H1 (cell line): ENCODE results near the gene ACSF2. TPM values are rescaled to one million over a fixed set of nuclear protein-coding genes. Genes with fewer than 3 reads are reported as not detected.

Source experiments
- CTCF ChIA-PET: fragments of 300-600 bp; sonication (Branson Sonifier 250); formaldehyde crosslinking; loops from one replicate; lab custom pipeline; 2021; ENCODE audit not compliant: partially characterized antibody; lab: Charles Lee
- POLR2A ChIA-PET: fragments of 300-600 bp; sonication (Branson Sonifier 250); formaldehyde crosslinking; loops from one replicate; lab custom pipeline; 2021; ENCODE audit warnings: inconsistent platforms; ENCODE audit not compliant: partially characterized antibody; lab: Charles Lee
- DNase-seq, 2 experiments: peaks; one replicate each; pipeline versions ENCODE4 v3.0.0 to v3.0.0-alpha.2; 2010 to 2022; ENCODE audit warnings: low spot score in 2 of 2, low read depth in 1 of 2, mixed read lengths in 1 of 2
- FAIRE-seq: peaks from 2 replicates; lab custom pipeline; 2011; peaks lifted over from hg19 to GRCh38; lab: Jason Lieb, UNC
- H2AFZ ChIP-seq: 2 replicates; pipeline ENCODE4 v1.8.1; 2012; ENCODE audit warnings: low read length, inconsistent platforms
- H2AK5ac ChIP-seq: 2 replicates; pipeline ENCODE4 v1.6.1; 2013; ENCODE audit warnings: low read depth, low read length
- H2BK120ac ChIP-seq: replicated peaks from 2 replicates; pipeline ENCODE3; 2013; ENCODE audit warnings: low read depth, low read length, inconsistent platforms
- H2BK12ac ChIP-seq: 2 replicates; pipeline ENCODE4 v1.6.1; 2013; ENCODE audit warnings: low read depth, low read length
- H2BK15ac ChIP-seq: 2 replicates; pipeline ENCODE4 v1.6.1; 2013; ENCODE audit warnings: low read length
- H2BK20ac ChIP-seq: 2 replicates; pipeline ENCODE4 v1.6.1; 2013; ENCODE audit warnings: low read length
- H2BK5ac ChIP-seq: 2 replicates; pipeline ENCODE4 v1.6.1; 2013; ENCODE audit warnings: low read depth, low read length
- H3K14ac ChIP-seq: 2 replicates; pipeline ENCODE4 v1.6.1; 2013; ENCODE audit warnings: inconsistent platforms; ENCODE audit not compliant: insufficient read length
- H3K18ac ChIP-seq: 2 replicates; pipeline ENCODE4 v1.6.1; 2013; ENCODE audit warnings: low read length; ENCODE audit errors: extremely low read depth
- H3K23ac ChIP-seq: 2 replicates; pipeline ENCODE4 v1.6.1; 2013; ENCODE audit warnings: inconsistent platforms; ENCODE audit not compliant: insufficient read length
- H3K23me2 ChIP-seq: 2 replicates; pipeline ENCODE4 v1.6.1; 2013; ENCODE audit warnings: low read depth, low read length
- H3K27ac ChIP-seq: 2 replicates; pipeline ENCODE4 v1.6.1; 2011; ENCODE audit warnings: low read depth, low read length, inconsistent platforms
- H3K27me3 ChIP-seq, 4 experiments: replicated peaks in 1 of 4; 1 replicate in 1 of 4; 2 replicates in 3 of 4; pipeline versions ENCODE4 v1.6.1 to v1.8.1; 2011 to 2013; ENCODE audit warnings: low read length in 3 of 4, mild to moderate bottlenecking in 3 of 4, inconsistent platforms in 2 of 4, mixed read lengths in 2 of 4, moderate library complexity in 1 of 4; ENCODE audit not compliant: control insufficient read depth in 3 of 4, insufficient read depth in 3 of 4; ENCODE audit errors: extremely low read depth in 1 of 4
- H3K36me3 ChIP-seq, 4 experiments: 2 replicates each; pipeline versions ENCODE4 v1.6.1 to v1.8.1; 2011 to 2013; ENCODE audit warnings: mild to moderate bottlenecking in 4 of 4, low read length in 3 of 4, moderate library complexity in 2 of 4, control low read depth in 1 of 4, inconsistent platforms in 1 of 4; ENCODE audit not compliant: insufficient read depth in 4 of 4, control insufficient read depth in 2 of 4
- H3K4ac ChIP-seq: replicated peaks from 2 replicates; pipeline ENCODE3; 2013; ENCODE audit warnings: low read length, low read depth, mixed read lengths, inconsistent platforms; ENCODE audit not compliant: insufficient read length
- H3K4me1 ChIP-seq, 4 experiments: replicated peaks in 1 of 4; 1 replicate in 1 of 4; 2 replicates in 3 of 4; pipeline versions ENCODE4 v1.6.1 to v1.8.1; 2011 to 2013; ENCODE audit warnings: low read length in 3 of 4, inconsistent platforms in 2 of 4, mixed read lengths in 1 of 4; ENCODE audit not compliant: insufficient read depth in 4 of 4, control insufficient read depth in 3 of 4
- H3K4me2 ChIP-seq, 2 experiments: 2 replicates each; pipeline versions ENCODE4 v1.6.1 to v1.8.1; 2011 to 2013; ENCODE audit warnings: low read depth in 2 of 2, low read length in 2 of 2, control low read depth in 1 of 2, inconsistent platforms in 1 of 2, mild to moderate bottlenecking in 1 of 2; ENCODE audit not compliant: insufficient read depth in 1 of 2
- H3K4me3 ChIP-seq, 4 experiments: fragments of 200-600, 300-600 bp in 1 of 4; sonication (generic), shearing (Covaris generic), sonication (Bioruptor Twin) in 1 of 4; 2 replicates each; pipeline versions ENCODE4 v1.5.1 to v1.8.1; 2011 to 2016; ENCODE audit warnings: low read length in 4 of 4, low read depth in 3 of 4, control low read depth in 2 of 4, inconsistent platforms in 2 of 4, mild to moderate bottlenecking in 2 of 4, mixed read lengths in 1 of 4, moderate library complexity in 1 of 4; ENCODE audit not compliant: insufficient read depth in 2 of 4; ENCODE audit errors: extremely low read depth in 1 of 4
- H3K56ac ChIP-seq: replicated peaks from 2 replicates; pipeline ENCODE3; 2013; ENCODE audit warnings: low read depth, mild to moderate bottlenecking, mixed read lengths, low read length, inconsistent platforms; ENCODE audit not compliant: insufficient read length
- H3K79me1 ChIP-seq: 2 replicates; pipeline ENCODE4 v1.6.1; 2013; ENCODE audit warnings: low read depth, low read length, control low read depth
- H3K79me2 ChIP-seq, 2 experiments: 2 replicates each; pipeline versions ENCODE4 v1.6.1 to v1.8.1; 2012 to 2013; ENCODE audit warnings: low read length in 2 of 2, mild to moderate bottlenecking in 2 of 2, inconsistent platforms in 1 of 2; ENCODE audit not compliant: insufficient read depth in 2 of 2, control insufficient read depth in 1 of 2
- H3K9ac ChIP-seq, 4 experiments: replicated peaks in 1 of 4; 1 replicate in 1 of 4; 2 replicates in 3 of 4; pipeline versions ENCODE4 v1.6.1 to v1.8.1; 2011 to 2013; ENCODE audit warnings: low read depth in 3 of 4, low read length in 3 of 4, control low read depth in 2 of 4, mild to moderate bottlenecking in 2 of 4, moderate library complexity in 2 of 4, inconsistent platforms in 1 of 4; ENCODE audit errors: extremely low read depth in 1 of 4
- H3K9me3 ChIP-seq, 2 experiments: 2 replicates each; pipeline versions ENCODE4 v1.6.1 to v1.8.1; 2012 to 2013; ENCODE audit warnings: mild to moderate bottlenecking in 2 of 2, moderate library complexity in 2 of 2, control low read depth in 1 of 2, inconsistent platforms in 1 of 2, low read depth in 1 of 2, low read length in 1 of 2, mixed read lengths in 1 of 2; ENCODE audit not compliant: insufficient read depth in 2 of 2
- H4K20me1 ChIP-seq, 2 experiments: replicated peaks in 1 of 2; 2 replicates each; pipeline versions ENCODE3 to v1.8.1; 2011 to 2013; ENCODE audit warnings: inconsistent platforms in 2 of 2, low read length in 2 of 2, mild to moderate bottlenecking in 1 of 2; ENCODE audit not compliant: insufficient read depth in 2 of 2, control insufficient read depth in 1 of 2
- H4K5ac ChIP-seq: 2 replicates; pipeline ENCODE4 v1.6.1; 2013; ENCODE audit warnings: low read length, low read depth, mixed read lengths, inconsistent platforms; ENCODE audit not compliant: insufficient read length
- H4K8ac ChIP-seq: 2 replicates; pipeline ENCODE4 v1.8.0; 2013; ENCODE audit warnings: mild to moderate bottlenecking, moderate library complexity, low read length, inconsistent platforms; ENCODE audit not compliant: insufficient read depth; ENCODE audit errors: extremely low read depth
- H4K91ac ChIP-seq: replicated peaks from 2 replicates; pipeline ENCODE3; 2013; ENCODE audit warnings: low read length, mixed read lengths, inconsistent platforms; ENCODE audit not compliant: insufficient read length
- BCL11A ChIP-seq, 2 experiments: IDR thresholded peaks; one replicate each; pipeline ENCODE4 v1.6.1; 2011; ENCODE audit warnings: low read depth in 2 of 2, low read length in 2 of 2, mild to moderate bottlenecking in 2 of 2
- CTBP2 ChIP-seq: IDR thresholded peaks from 2 replicates; pipeline ENCODE4 v1.7.0; 2011; ENCODE audit warnings: borderline replicate concordance, mild to moderate bottlenecking, moderate library complexity, mixed read lengths, low read length; ENCODE audit not compliant: insufficient read depth, insufficient read length
- CTCF ChIP-seq, 3 experiments: IDR thresholded peaks; 1 replicate in 2 of 3; 2 replicates in 1 of 3; pipeline versions ENCODE4 v1.5.1 to v1.6.1; 2011; ENCODE audit warnings: low read length in 3 of 3, mild to moderate bottlenecking in 3 of 3, inconsistent platforms in 2 of 3, low read depth in 1 of 3, moderate library complexity in 1 of 3; ENCODE audit not compliant: insufficient read depth in 1 of 3; ENCODE audit errors: control extremely low read depth in 1 of 3
- EZH2 ChIP-seq: fragments of 200-600 bp; sonication (generic); IDR thresholded peaks from 2 replicates; pipeline ENCODE4 v1.7.1; 2012; ENCODE audit warnings: low read depth, mild to moderate bottlenecking, moderate library complexity, low read length, inconsistent platforms; ENCODE audit not compliant: severe bottlenecking
- JUN ChIP-seq: IDR thresholded peaks from 2 replicates; pipeline ENCODE4 v1.6.1; 2011; ENCODE audit warnings: low read depth, mild to moderate bottlenecking, improper control_type of control experiment, low read length
- KDM1A ChIP-seq: fragments of 200-600, 300-600 bp; sonication (generic); IDR thresholded peaks from 2 replicates; pipeline ENCODE4 v1.7.1; 2016; ENCODE audit warnings: mild to moderate bottlenecking, low read length, borderline replicate concordance
- PHF8 ChIP-seq: fragments of 200-600 bp; sonication (generic); conservative IDR thresholded peaks from 2 replicates; pipeline ENCODE4 v1.7.1; 2012; ENCODE audit warnings: low read depth, mild to moderate bottlenecking, inconsistent platforms, low read length, moderate library complexity
- POLR2A ChIP-seq, 2 experiments: IDR thresholded peaks; 1 replicate in 1 of 2; 2 replicates in 1 of 2; pipeline ENCODE4 v1.6.1; 2011; ENCODE audit warnings: low read depth in 2 of 2, low read length in 2 of 2, mild to moderate bottlenecking in 2 of 2; ENCODE audit errors: control extremely low read depth in 1 of 2
- SAP30 ChIP-seq: fragments of 300-600 bp; sonication (generic); IDR thresholded peaks from 2 replicates; pipeline ENCODE4 v1.7.1; 2012; ENCODE audit warnings: low read length, moderate library complexity, mild to moderate bottlenecking, inconsistent platforms; ENCODE audit not compliant: insufficient read depth, insufficient replicate concordance
- ZNF274 ChIP-seq: IDR thresholded peaks from 2 replicates; pipeline ENCODE4 v1.7.0; 2012; ENCODE audit warnings: low read length, borderline replicate concordance; ENCODE audit errors: extremely low read depth
- WGBS, 2 experiments: shearing (Covaris generic) in 1 of 2; methylation state at CpG; one replicate each; pipeline versions ENCODE4 v1.1.6 to v1.1.7; 2013 to 2015; ENCODE audit warnings: low lambda C conversion rate in 2 of 2, mixed read lengths in 2 of 2, inconsistent platforms in 1 of 2, low coverage in 1 of 2, missing lambda C conversion rate in 1 of 2; ENCODE audit not compliant: insufficient replicate concordance in 2 of 2, insufficient coverage in 1 of 2, insufficient read length in 1 of 2; ENCODE audit errors: extremely low coverage in 1 of 2, missing lambda C conversion rate in 1 of 2; 5-methylcytosine and 5-hydroxymethylcytosine counted together
- polyA plus RNA-seq, 7 experiments: library from polyadenylated mRNA; depleted of rRNA in 3 of 7; stranded (reverse) in 5 of 7; unstranded in 2 of 7; fragments of >200 nt in 5 of 7; fragments of 200-250 nt in 2 of 7; gene quantifications; 1 replicate in 5 of 7; 2 replicates in 1 of 7; 4 replicates in 1 of 7; pipeline versions ENCODE4 v1.2.1 to v1.2.3, GENCODE V29; 2011 to 2013; ENCODE audit warnings: missing spikeins in 2 of 7, mixed read lengths in 2 of 7
- total RNA-seq: library from RNA; stranded (reverse); fragmentation: NEBNext Ultra II Directional; extraction: Animal tissue kit (Norgen Biotek cat#: 25700); gene quantifications from 2 replicates; pipeline ENCODE4 v1.2.1, GENCODE V29; 2021

The ACSF2 gene
- total and polyA plus RNA-seq, 2 of the 8 experiments (the other 6 are each of a cell fraction or from before 2014, with no cell fraction given): 14.5 to 16.3 TPM

GRCh38 chr17:50445730-50446325 is 19.8 kb downstream of the ACSF2 start:
- H3K27me3 ChIP-seq: no peaks in the 10 kb centered on the region
- no peak overlapping the region for H3K4me2 ChIP-seq
- H3K27ac ChIP-seq: no peak overlapping the region
- no peaks in the 10 kb centered on the region for H3K79me2 ChIP-seq
- H3K18ac ChIP-seq: no peak overlapping the region
- no peak overlapping the region for H2BK120ac ChIP-seq
- WGBS, 2 experiments: 76% methylated on average over 1 of the region's 1 CpG; no CpG with 5 or more reads in 1 of the 2 experiments
- H4K20me1 ChIP-seq: peaks cover 0 to 1% of the 10 kb centered on the region in 2 experiments
- H2BK20ac ChIP-seq: no peak overlapping the region
- no peaks in the 10 kb centered on the region; the same call in 1 of the 2 replicates for H3K23me2 ChIP-seq
- no peak overlapping the region for H3K4me3 ChIP-seq
- no peak overlapping the region for H3K4ac ChIP-seq
- H3K79me1 ChIP-seq: no peaks in the 10 kb centered on the region; the same call in 1 of the 2 replicates
- POLR2A ChIA-PET: interaction anchor here (0.6 to 0.9 kb wide), 2 partner anchors 9 to 293 kb away, joined by 3 to 4 read pairs; no protein-coding TSS in a partner anchor
- DNase-seq (no peak), FAIRE-seq (no peak)
- no peaks in the 10 kb centered on the region for H3K36me3 ChIP-seq
- no peaks in the 10 kb centered on the region for H3K4me1 ChIP-seq
- H2BK12ac ChIP-seq: no peak overlapping the region
- H3K14ac ChIP-seq: no peak overlapping the region
- no peak overlapping the region for H3K56ac ChIP-seq
- no peak overlapping the region for H2BK5ac ChIP-seq
- CTCF ChIA-PET: interaction anchor here (0.6 to 2.3 kb wide), 6 partner anchors 9 to 49 kb away, joined by 3 to 7 read pairs (median 4); partner anchors contain the start of genes LRRC59 and RSAD1
- no peak overlapping the region for H2AK5ac ChIP-seq
- no peak overlapping the region for H3K9ac ChIP-seq
- H4K8ac ChIP-seq: no peak overlapping the region
- H2BK15ac ChIP-seq: no peak overlapping the region
- no peak overlapping the region for H4K91ac ChIP-seq
- no peaks in the 10 kb centered on the region for H3K9me3 ChIP-seq
- H2AFZ ChIP-seq: no peak overlapping the region
- no peak overlapping the region for H3K23ac ChIP-seq
- H4K5ac ChIP-seq: no peak overlapping the region
- TF ChIP-seq EZH2 (no peak), SAP30 (no peak), PHF8 (no peak), BCL11A (IDR thresholded peaks at IDR 0.05; ENCODE audit: low read depth in 2 of 2, low read length in 2 of 2) (no peak), POLR2A (IDR thresholded peaks at IDR 0.05; ENCODE audit: control extremely low read depth in 1 of 2, low read depth in 2 of 2, low read length in 2 of 2) (no peak), CTCF (IDR thresholded peaks at IDR 0.05; ENCODE audit: control extremely low read depth in 1 of 3, insufficient read depth in 1 of 3, low read depth in 1 of 3, low read length in 3 of 3) (no peak), KDM1A (no peak), CTBP2 (no peak), ZNF274 (no peak), JUN (no peak)
